Measurements from ENCODE around the gene PDE11A.

The PDE11A gene

GRCh38 chr2:177628831-177629230 lies 443.7 kb downstream of the PDE11A start:
- no peak for DNase-seq (ENCODE audit: low spot score)

GRCh38 chr2:177625744-177626650 lies 446.6 kb downstream of the PDE11A start:
- DNase-seq (ENCODE audit: low spot score): no peak

- DNase-seq (ENCODE audit: low spot score): no peak
These were observed 450.1 kb downstream of the PDE11A start for GRCh38 chr2:177622521-177622920.

GRCh38 chr2:177619986-177620385 lies 452.6 kb downstream of the PDE11A start:
- DNase-seq (ENCODE audit: low spot score): no peak

GRCh38 chr2:177619461-177619860 lies 453.1 kb downstream of the PDE11A start:
- no peak for DNase-seq (ENCODE audit: low spot score)

- DNase-seq (ENCODE audit: low spot score): peak; percentile 79
These were observed 454.0 kb downstream of the PDE11A start for GRCh38 chr2:177618255-177619253.

GRCh38 chr2:177617849-177618248 lies 454.7 kb downstream of the PDE11A start:
- DNase-seq (ENCODE audit: low spot score): no peak

GRCh38 chr2:177616731-177617130 lies 455.8 kb downstream of the PDE11A start:
- DNase-seq (ENCODE audit: low spot score): no peak

GRCh38 chr2:177616066-177616465 lies 456.5 kb downstream of the PDE11A start:
- DNase-seq (ENCODE audit: low spot score): no peak

- no peak for DNase-seq (ENCODE audit: low spot score)
These were observed 459.9 kb downstream of the PDE11A start for GRCh38 chr2:177612659-177613058.

GRCh38 chr2:177611310-177611886 lies 461.2 kb downstream of the PDE11A start:
- no peak for DNase-seq (ENCODE audit: low spot score)

GRCh38 chr2:177610813-177611212 lies 461.8 kb downstream of the PDE11A start:
- DNase-seq (ENCODE audit: low spot score): no peak

GRCh38 chr2:177606636-177607035 lies 465.9 kb downstream of the PDE11A start:
- no peak for DNase-seq (ENCODE audit: low spot score)

GRCh38 chr2:177604271-177605065 lies 468.1 kb downstream of the PDE11A start:
- peak; percentile 22 for DNase-seq (ENCODE audit: low spot score)

GRCh38 chr2:177603768-177604167 lies 468.8 kb downstream of the PDE11A start:
- no peak for DNase-seq (ENCODE audit: low spot score)

- DNase-seq (ENCODE audit: low spot score): no peak
These were observed 469.4 kb downstream of the PDE11A start for GRCh38 chr2:177603181-177603580.

- DNase-seq (ENCODE audit: low spot score): no peak
These were observed 469.9 kb downstream of the PDE11A start for GRCh38 chr2:177602611-177603164.

- no peak for DNase-seq (ENCODE audit: low spot score)
These were observed 471.7 kb downstream of the PDE11A start for GRCh38 chr2:177600917-177601316.

GRCh38 chr2:177599956-177600355 lies 472.6 kb downstream of the PDE11A start:
- DNase-seq (ENCODE audit: low spot score): no peak

GRCh38 chr2:177599139-177599688 lies 473.4 kb downstream of the PDE11A start:
- DNase-seq (ENCODE audit: low spot score): no peak

Measured in HuH-7.5 (cell line).